ENCODE measurements around the gene DTX3. TPM values are rescaled to one million over a fixed set of nuclear protein-coding genes. Genes with fewer than 3 reads are reported as not detected.

DTX3 gene
- total RNA-seq, 1 experiment from 2014 or later: 67.5 TPM

DNA sequence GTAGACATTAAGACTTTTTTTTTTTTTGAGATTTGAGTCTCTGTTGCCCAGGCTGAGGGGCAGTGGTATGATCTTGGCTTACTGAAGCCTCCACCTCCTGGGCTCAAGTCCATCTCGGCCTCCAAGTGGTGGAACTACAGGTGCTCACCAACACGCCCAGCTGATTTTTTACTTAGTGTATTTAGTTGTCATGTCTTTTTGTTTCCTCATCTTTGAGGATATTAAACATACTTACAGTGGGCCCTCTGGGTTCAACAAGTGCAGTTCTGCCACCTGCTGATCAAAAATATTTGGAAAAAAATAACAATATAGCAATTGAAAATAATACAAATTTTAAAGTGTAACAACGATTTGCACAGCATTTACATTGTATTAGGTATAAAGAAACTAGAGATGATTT lies 32.7 kb downstream of the DTX3 start:
- Histone ChIP-seq H2BK120ac (ENCODE audit: low read depth, low read length, poor library complexity, severe bottlenecking) (no peak overlapping the region), H3T11ph (ENCODE audit: low read length) (no peak overlapping the region), H3K18ac (ENCODE audit: insufficient read length, low read depth, low read length) (no peak overlapping the region), H4K8ac (replicated peaks; ENCODE audit: insufficient read length, low read depth, low read length) (no peak overlapping the region), H2BK15ac (ENCODE audit: low read depth, low read length) (no peak overlapping the region), H3K23me2 (ENCODE audit: insufficient read length, low read depth, low read length, poor library complexity, severe bottlenecking) (peaks cover 6% of the 10 kb centered on the region), H2BK20ac (ENCODE audit: low read depth, low read length, poor library complexity, severe bottlenecking) (no peak overlapping the region), H3K9ac (ENCODE audit: extremely low read depth, insufficient read length, low read length) (no peak overlapping the region), H2BK12ac (ENCODE audit: insufficient read length, low read depth, low read length) (no peak overlapping the region), H2BK5ac (ENCODE audit: insufficient read length, low read length) (no peak overlapping the region), H3K27me3 (ENCODE audit: insufficient read depth, low read length) (peaks cover 2% of the 10 kb centered on the region; the same call in 1 of the 2 replicates), H3K23ac (ENCODE audit: insufficient read length, low read depth, low read length) (no peak overlapping the region), H4K5ac (ENCODE audit: insufficient read length, low read depth, low read length) (no peak overlapping the region), H3K4me1 (ENCODE audit: insufficient read depth, low read length) (peaks cover 4% of the 10 kb centered on the region; the same call in 1 of the 2 replicates), H2AK5ac (ENCODE audit: insufficient read length, low read length) (no peak overlapping the region), H3K56ac (ENCODE audit: insufficient read length, low read depth, low read length) (no peak overlapping the region), H4K20me1 (ENCODE audit: control insufficient read depth, insufficient read depth, insufficient read length) (no peaks in the 10 kb centered on the region), H3K79me2 (ENCODE audit: insufficient read depth, low read length) (no peaks in the 10 kb centered on the region), H3K9me3 (ENCODE audit: control insufficient read depth, low read depth, low read length) (no peaks in the 10 kb centered on the region), H3K4me2 (ENCODE audit: insufficient read depth, insufficient read length, low read length) (no peak overlapping the region), H4K91ac (ENCODE audit: insufficient read length, low read depth, low read length) (no peak overlapping the region), H2AFZ (ENCODE audit: low read length) (no peak overlapping the region), H3K4ac (ENCODE audit: low read depth, low read length) (no peak overlapping the region), H3K27ac (ENCODE audit: insufficient read length, low read depth, low read length) (no peak overlapping the region), H3K79me1 (ENCODE audit: insufficient read depth, low read depth, low read length, poor library complexity, severe bottlenecking) (no peaks in the 10 kb centered on the region), H3K14ac (ENCODE audit: insufficient read depth, low read length) (no peak overlapping the region)
- H3K9me3 Mint-ChIP-seq: peaks cover 7 to 8% of the 10 kb centered on the region in 2 experiments; a peak in 4 of 5 replicates
- no peak overlapping the region for H3K4me3 Mint-ChIP-seq
- peaks cover 21 to 22% of the 10 kb centered on the region in 2 experiments for H3K4me1 Mint-ChIP-seq
- peaks cover 33% of the 10 kb centered on the region for H3K27me3 Mint-ChIP-seq (ENCODE audit: low read depth)
- TF ChIP-seq, protein P1, sequence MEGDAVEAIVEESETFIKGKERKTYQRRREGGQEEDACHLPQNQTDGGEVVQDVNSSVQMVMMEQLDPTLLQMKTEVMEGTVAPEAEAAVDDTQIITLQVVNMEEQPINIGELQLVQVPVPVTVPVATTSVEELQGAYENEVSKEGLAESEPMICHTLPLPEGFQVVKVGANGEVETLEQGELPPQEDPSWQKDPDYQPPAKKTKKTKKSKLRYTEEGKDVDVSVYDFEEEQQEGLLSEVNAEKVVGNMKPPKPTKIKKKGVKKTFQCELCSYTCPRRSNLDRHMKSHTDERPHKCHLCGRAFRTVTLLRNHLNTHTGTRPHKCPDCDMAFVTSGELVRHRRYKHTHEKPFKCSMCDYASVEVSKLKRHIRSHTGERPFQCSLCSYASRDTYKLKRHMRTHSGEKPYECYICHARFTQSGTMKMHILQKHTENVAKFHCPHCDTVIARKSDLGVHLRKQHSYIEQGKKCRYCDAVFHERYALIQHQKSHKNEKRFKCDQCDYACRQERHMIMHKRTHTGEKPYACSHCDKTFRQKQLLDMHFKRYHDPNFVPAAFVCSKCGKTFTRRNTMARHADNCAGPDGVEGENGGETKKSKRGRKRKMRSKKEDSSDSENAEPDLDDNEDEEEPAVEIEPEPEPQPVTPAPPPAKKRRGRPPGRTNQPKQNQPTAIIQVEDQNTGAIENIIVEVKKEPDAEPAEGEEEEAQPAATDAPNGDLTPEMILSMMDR (conservative IDR thresholded peaks at IDR 0.05): no peak; the same call in 2 of the 3 replicates
- no peak for DNase-seq
- WGBS (ENCODE audit: extremely low coverage, insufficient read length, low lambda C conversion rate): no CpG with 5 or more reads among the region's 3 CpGs
- H3K36me3 Mint-ChIP-seq (ENCODE audit: insufficient read depth in 1 of 3, low read depth in 3 of 3): no peaks in the 10 kb centered on the region; a peak in 1 of 7 replicates
- no peak overlapping the region for H3K27ac Mint-ChIP-seq
